DMS53 treated with DMSO at 0.1 percent for 48 hours (cell line): ENCODE measurements around the gene NUDT14.

Source experiments
- DNase-seq: peaks from one replicate; lab custom pipeline; 2025; ENCODE audit not compliant: unreplicated experiment; lab: John Stamatoyannopoulos, UW

NUDT14 gene

DNA sequence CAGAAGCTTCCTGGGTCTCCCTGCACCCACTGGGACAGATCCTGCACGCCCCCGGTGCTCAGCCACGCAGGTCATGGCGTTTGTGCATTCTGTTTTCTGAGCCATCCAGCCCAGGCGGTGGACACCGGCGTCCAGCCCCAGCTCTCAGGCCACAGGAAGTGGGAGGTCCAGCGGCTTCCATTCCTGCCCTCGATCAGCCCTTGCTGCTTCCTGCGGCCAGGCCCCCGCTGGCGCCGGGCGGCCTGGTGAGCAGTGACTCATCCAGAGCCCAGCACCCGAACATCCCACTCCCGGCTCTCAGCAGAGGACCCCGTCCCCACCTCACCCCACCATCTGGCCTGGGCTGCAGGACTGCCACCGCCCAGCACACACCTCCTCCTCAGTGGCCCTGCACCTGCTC lies 18.0 kb upstream of the NUDT14 start:
- no peak for DNase-seq

DNA sequence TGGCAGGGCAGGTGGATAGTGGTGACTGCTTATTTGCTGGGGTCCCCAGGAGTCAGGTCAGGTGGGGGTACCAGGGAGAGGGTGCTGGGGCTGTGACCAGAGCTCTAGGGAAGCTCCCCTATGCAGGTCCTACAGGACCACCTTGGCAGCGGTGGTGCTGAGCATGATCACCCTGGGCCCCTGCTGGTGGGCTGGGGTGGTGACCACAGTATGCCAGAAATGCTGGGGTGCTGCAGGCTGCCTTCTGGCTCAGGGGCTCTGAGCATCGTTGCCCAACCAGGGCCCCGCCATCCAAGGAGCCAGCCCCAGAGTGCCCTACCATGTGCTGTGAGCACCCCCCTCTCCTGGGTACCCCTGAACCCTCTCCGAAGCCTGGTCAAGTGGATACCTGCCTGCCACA lies 17.5 kb upstream of the NUDT14 start:
- DNase-seq, result no peak

DNA sequence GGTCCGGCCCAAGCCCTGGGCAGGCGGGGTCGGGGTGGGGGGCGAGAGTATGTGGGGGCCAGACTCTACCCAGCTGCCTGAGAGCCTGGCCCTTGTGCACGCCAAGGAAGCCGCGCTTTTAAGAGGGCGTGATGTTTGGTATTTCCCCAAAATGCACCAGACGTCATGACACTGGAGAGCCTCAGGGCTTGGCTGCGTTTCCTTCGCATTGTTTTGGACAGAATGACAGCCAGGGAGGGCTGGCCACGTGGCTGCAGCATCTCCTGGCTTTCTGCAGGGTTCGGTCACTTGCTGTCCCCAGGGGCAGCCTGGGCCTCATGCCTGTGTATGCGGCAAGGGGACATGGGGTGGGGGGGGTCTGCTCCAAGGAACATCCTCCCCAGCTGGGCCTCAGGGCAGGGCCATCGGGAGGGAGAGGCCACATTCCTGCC lies 16.1 kb upstream of the NUDT14 start:
- DNase-seq, result no peak

DNA sequence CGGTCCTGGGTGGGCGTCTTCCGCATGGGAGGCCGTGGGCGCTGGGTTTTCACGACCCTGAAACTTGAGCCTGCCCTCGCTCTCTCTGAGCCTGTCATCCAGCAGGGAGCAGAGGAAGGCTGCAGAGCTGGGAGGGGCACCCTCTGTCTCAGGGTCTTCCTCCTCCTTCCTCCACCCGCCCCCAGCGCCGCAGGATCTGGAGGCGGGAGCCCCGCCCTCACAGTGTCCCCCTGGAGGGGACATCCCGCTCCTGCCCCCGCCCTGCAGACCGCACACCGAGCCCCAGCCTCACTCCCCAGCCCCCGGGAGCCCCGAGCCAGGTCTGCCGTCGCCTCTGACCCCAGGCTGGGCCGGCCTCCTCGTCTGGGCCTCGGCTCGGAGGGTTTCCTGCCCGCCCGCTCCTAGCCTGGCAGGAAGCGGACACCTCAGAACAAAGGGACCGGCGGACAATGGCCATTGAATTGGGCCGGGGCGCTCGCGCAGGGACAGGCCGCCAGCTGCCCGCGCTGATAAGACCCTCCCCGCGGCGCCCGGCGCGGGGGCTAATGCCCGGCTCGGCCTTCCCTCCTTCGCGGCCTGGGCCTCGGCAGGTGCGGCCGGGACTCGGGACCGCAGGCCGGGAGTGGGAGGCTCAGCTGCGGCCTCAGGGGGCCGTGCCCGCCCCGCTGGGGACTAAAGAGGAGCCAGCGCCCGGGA lies 15.3 kb upstream of the NUDT14 start:
- no peak for DNase-seq

DNA sequence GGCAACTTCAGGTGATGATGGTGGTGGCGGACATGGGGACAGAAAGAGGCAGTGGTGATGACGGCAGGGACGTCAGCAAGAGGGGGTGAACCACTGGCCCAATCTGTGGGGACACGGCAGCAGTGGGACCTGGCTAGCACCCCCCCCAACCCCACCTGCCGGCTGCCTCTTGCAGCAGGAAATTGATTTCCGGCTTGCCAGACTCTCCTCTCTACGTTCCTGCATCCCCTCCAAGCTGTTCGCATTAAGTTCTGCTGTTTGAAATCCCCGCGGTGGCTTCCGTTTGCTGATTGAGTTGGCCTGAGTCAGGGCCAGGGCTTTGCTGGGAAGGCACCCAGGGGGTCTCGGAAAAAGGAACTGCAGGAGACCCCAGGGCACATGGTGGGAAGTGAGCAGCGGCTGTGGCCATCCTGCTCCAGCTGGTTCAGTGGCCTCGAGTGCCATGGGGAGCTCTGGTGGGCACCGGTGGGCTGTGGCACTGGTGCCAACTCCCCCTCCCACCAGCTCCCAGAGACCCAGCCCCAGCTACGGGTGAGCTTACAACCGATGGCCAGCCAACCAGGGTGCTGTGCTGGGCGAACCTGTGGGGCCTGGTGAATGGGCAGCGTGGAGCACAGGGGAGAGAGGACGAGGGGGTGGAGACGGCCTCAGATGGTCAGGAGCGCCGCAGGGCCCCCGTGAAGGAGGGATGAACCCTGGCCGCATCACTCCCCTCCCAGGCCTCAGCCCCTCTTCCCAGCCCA lies 14.6 kb upstream of the NUDT14 start:
- no peak for DNase-seq

DNA sequence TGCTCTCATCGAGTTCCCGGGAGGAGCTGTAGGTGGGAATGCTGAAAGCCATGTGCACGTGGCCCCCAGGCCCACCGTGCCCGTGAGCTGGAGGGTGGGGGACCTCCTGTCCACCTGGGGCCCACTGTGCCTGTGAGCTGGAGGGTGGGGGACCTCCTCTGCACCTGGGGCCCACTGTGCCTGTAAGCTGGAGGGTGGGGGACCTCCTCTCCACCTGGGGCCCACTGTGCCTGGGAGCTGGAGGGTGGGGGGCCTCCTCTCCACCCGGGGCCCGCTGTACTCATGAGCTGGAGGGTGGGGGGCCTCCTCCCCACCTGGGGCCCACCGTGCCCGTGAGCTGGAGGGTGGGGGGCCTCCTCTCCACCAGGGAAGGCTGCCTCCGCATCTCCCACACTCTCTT lies 13.9 kb upstream of the NUDT14 start:
- DNase-seq, result no peak

DNA sequence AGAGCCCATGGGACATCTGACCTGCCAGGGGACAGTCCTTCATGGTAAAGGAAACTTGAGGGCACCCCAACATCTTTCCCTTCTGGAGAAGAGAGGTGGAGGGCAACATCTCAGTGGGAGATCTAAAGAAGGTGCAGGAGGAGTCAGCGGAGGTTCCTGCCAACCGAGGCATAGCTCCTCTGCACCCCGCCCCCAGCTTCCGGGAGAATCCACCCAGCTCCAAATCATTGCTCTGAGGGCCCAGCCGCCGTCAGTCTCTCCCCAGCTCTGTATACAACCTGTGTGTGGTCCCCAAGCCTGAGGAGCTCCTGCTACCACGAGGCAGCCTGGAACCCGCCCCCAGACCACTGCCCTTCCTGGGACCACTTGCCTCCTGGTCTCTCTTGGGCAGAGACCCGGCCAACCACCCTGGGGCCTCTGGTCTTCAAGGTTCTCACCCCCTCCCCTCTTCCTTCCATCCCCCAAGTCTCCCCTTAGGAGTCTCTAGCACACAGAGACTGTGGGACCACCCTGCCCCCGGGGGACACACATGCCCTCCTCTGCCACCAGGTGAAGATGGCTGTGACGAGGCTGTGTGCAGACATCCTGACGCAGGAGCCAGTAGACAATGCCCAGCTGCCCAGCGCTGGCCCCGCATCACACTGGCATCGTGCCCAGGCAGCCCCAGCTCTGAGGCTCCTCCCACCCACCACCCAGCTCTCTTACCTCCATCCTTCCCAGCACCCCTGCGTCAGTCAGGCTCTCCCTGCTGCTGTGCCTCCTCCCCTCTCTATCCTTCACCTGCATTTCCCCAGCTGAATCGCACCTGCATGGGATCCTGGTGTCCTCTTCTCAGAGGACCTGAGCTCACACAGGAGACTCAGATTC lies 13.0 kb upstream of the NUDT14 start:
- peak; percentile 90 for DNase-seq

DNA sequence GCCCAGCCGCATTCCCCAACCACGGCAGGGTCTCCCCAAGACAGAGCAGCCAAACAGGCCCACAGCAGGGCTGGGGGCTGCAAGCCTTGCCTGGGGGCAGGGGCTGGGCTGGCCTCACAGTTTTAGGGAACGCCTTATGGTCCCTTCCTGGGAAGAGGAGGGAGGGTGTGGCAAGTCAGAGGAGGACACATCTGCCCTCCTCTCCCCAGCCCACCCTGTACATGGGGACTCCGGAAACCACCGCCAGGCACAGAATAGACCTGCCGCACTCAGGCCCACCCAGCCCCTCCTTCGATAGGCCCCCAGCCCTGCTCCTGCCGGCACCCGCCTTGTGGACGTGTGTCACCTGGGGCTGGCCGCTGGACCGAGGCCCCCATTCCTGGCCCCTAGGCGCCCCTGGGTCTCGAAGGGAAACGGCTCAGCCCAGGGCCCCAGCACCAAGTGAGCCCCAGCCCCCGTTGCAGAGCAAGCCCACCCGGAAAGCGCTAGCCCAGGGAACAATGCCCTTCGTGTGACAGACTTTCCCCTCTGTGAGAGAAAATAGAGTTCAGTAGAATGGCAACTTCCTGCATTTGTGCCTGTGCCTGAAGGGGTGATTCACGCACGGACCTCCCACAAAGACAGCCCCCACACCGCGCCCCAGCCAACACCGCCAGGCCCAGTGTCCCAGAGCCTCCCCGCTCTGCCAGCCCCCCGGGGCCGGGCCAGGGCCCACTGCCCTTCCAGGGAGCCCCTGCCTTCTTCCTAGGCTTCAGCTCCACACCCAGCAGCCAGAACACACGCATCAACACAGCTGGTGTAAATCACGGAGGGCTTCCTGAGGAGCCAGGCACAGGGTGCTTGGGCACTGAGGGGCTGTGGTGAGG lies 12.0 kb upstream of the NUDT14 start:
- no peak for DNase-seq

DNA sequence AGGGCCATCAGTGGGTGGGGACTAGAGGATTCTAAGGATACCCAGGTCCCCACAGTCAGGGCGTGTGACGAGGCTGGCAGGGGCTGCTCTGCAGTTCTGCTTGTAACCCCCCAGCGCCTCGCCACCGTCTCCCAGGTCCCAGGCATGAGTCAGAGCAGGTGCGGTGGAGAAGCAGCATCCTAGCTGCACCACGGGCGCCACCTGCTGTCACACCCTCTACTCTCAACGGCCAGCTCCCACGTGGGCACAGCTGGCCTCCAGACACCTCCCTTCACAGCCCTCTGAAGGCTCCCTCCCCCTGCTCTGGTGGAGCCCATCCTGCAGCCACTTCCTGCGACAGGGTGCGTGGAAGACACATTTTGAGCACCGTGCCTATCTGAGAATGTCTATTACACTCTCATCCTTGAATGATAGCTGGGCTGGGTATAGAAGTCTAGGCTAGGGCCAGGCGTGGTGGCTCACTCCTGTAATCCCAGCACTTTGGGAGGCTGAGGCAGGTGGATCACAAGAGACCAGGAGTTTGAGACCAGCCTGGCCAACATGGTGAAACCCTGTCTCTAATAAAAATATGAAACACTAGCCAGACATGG lies 6.9 kb upstream of the NUDT14 start:
- DNase-seq, result peak; percentile 27

DNA sequence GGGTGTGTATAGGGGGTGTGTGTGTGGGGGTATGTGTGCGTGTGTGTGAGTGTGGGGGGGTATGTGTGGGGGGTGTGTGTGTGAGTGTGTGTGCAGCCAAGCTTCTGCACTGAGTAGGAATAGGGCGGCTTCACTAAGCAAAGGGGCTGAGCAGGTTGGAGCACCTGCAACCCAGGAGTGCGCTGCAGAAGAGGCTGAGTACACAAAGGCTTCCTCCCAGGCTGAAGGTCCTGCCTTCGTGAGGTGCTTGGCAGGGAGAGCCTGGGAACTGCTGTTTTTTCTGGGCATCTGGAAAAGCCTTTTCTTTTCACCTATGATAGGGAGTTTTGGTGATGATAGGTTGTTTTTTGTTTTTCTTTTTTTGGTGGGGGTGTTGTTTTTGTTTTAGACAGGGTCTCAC lies 6.0 kb upstream of the NUDT14 start:
- peak; percentile 59 for DNase-seq

DNA sequence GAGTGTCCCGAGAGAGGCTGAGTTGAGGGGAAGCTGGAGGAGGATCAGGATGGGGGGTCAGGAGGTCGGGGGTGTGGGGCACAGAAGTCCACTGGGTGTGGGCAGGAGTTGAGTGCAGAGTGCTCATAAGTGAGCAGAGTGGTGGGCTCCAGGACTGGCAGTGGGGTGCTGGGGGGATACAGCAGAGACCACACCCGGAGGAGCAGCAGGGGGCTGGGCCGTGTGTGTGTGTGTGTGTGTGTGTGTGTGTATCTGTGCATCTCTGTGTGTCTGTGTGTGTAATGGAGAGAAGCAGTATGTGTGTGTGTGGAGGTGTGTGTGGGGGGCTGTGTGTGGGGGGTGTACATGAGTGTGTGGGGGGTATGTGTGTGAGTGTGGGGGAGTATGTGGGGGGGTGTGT lies 4.9 kb upstream of the NUDT14 start:
- no peak for DNase-seq

DNA sequence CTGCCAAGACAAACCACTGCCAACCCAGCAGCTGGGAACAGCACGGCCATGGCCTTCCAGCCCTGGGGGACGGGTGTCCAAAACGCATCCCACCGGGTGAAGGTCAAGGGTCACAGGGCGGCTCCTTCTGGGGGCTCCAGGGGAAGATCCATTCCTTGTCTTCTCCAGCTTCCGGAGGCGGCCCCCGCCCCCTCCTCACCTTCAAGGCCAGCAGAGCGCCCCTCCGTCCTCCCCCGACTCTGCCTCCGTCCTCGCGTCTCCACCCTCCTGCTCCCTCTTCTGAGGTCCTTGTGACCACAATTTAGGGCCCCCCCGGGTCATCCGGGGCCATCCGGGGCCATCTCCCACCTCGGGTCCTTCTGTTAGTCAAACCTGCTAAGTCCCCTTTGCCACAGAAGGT lies 3.9 kb upstream of the NUDT14 start:
- DNase-seq, result no peak

DNA sequence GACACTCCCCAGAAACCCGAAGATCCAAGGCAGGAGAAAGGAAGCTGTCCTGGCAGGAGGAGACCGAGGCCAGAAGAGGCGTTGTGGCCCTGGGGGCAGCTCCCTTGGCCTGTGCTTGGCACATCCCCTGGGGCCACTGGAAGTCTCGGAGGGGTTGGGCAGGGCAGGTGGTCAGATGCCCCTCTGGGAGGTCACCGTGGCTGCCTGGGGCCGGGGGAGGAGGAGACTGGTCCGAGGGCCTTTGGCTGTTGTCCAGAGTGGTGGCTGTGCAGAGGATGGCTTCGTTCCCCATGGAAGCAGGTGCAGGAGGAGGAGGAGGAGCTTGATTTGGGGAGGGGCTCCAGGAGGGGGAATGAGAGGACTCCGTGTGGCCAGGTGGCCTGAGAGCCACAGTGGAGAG lies 3.3 kb upstream of the NUDT14 start:
- DNase-seq, result no peak

DNA sequence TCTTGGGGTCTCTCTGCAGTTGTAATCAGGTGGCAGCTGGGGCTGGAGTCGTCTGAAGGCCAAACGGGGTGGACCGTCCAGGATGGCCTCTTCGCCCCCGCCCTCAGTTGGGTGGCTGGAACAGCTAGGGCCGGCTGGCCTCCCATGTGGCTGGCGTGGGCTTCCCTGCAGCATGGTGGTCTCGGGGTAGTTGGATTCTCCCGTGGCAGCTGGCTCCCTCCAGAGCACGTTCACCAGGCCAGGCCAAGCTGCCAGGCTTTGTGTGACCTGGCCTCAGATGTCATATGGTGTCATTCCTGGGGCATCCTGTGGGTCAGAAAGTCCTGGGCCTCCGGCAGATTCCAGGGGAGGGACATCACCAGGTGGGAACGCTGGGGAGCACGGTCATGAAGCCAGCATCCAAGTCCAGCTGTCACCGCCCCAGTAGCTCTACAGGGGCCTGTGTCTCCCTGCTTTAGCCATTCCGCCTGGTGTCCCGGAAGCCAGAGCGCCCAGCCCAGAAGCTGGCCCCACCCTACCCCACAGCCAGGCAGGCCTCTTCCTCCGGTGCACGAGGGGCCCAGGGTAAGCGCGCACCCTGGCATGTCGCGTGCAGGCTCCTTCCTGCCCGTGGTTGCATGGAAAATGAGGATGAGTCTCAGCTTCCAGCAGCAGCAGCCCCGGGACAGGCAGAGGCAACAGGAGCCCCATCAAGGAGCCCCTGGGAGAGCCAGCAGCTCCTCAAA lies 1.3 kb upstream of the NUDT14 start:
- no peak for DNase-seq

DNA sequence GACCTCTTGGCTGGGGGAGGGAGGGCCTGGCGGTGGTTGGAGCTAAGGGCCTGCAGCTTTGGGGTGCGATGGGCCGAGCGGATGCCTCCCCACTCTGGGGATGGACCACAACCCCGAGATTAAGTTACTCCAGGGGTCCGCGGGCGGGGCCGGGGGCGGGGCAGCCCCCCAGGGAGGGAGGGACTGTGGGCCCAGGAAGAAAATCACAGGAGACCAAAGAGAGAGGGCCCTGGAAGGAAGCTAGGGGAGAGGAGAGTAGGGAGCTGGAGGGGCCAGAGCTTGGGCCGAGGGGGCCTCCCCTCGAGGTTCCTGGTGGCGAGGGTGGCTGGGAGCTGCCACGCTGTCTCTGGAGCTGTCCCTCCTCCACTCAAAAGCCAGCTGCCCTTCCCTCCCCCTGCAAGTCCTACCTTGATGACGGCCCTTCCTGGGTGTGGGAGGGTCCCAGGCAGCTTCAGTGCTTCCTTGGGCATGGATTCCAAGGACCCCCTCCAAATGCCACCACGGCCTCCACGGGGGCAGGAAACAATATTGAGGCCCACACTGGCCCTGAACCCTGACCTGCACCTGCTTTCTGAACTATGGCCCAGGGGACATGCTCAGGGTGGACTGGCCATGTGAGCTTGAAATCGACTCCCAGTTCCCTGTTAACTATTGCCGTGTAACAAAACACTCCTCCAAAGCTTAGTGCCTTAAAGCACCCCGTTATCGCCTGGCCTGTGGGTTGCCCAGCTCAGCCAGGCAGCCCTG lies 610 bp upstream of the NUDT14 start:
- DNase-seq, result no peak

DNA sequence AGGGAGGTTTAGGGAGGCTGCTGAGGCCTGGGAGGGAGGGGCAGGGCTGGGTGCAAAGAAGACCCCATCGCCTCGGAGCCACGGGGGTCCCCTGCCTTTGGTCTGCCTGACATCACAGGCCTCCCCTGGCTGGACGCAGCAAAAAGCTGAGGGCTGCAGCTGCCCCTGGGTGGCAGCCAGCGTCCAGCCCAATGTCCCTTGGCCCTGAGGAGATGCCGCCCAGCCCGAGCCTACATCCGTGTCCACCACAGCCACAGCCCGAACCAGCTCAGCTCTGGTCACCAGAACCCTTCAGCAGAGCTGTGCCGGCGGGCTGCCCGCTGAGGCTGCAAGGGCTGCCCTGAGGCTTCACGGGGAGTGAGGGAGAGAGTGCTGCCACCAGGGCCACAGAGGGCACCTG lies 1.9 kb downstream of the NUDT14 start:
- no peak for DNase-seq

DNA sequence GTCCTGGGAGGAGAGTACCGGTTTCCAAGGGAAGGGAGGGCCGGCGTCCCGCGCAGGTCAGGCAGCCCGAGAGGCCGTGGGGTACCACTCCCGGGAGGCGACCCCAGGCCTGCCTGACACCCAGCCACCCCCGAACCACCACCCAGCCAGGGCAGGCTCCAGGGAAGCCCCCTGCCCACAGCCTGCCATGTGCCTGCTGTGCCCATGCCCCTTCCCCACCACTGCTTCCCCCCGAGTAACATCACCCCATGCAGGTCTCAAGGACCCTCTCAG lies 2.3 kb downstream of the NUDT14 start:
- DNase-seq, result no peak

DNA sequence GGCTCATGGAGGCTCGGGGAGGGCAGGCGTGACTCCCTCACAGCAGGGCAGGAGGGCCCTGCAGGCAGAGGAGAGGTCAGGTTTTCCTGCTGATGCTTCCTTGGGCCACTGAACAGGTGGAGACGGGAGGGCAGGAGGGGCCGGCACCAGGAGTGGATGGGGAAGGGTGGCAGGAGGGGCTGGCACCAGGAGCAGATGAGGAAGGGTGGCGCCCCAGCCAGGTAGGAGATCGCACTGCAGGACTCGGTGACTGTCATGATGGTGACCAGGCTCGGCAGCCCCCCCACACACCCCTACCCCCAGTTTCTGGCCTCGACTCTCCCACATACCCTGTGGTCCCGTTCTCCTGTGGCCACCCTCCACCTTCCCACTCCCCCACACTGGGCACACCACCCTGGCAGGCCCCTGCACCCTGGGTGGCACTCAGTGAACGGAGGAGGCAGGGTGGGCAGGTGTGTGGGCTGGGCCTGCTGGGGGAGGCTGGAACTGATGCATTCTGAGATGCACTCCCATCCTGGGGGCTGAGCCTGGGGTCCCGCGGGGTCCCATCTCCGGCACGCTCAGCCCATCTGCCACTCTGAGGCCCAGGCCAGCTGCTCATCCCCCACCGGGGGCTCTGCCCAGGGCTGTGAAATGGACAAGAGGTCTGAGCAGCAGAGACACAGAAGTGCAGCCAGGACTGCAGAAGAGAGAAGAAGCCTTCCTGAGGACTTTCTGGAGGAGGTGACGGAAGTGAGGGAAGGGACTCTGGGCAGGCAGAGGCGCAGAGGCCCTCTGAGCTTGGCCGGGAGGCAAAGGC lies 2.8 kb downstream of the NUDT14 start:
- DNase-seq, result no peak

DNA sequence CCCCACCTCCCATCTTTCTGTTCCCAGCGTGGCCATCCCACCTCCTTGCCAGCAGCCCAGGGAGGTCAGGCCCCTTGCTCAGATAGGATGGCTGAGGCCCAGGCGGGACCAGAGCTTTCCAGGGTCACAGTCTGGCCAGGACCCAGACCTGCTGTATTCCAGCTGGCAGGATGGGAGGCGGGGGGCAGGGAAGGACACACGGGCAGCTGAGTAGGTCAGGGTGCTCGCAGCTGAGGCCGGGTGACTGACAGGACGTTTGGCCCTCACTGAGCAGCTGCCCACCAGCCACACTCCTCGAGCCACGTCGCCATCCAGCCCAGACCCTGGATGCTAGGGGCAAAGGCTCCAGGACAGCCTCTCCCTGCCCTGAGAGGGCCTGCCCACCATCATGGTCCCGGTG lies 4.0 kb downstream of the NUDT14 start:
- peak; percentile 17 for DNase-seq
